Activated CD4-positive, alpha-beta T cell treated with anti-CD3 and anti-CD28 coated beads, Interleukin-10, Interleukin-2, amounts not matched to agents 100 ng/mL and 50 ng/mL, durations not matched to agents 16 hours and 8 hours (primary cell): ENCODE results near the gene CGB1.
A peak's percentile ranks its signal among the peaks of the same experiment; 100 is the strongest.

Source experiments
- DNase-seq: peaks from one replicate; pipeline ENCODE4 v3.0.0-alpha.2; 2020

CGB1 gene

GRCh38 chr19:49036815-49037214 is at the start of gene CGB1:
TSS of gene CGB1 (minus strand) at chr19:49036895. CDS start at chr19:49036711, 184 bp downstream.
- DNase-seq = peak; percentile 79

- no peak for DNase-seq
Observed at GRCh38 chr19:49086296-49086695, 49.6 kb upstream of the CGB1 start.

GRCh38 chr19:49085868-49086232 is 49.2 kb upstream of the CGB1 start:
- DNase-seq = no peak

- DNase-seq = peak; percentile 100
Observed at GRCh38 chr19:49085020-49085867, 48.5 kb upstream of the CGB1 start, which contains the start of gene SNRNP70. TSS of gene SNRNP70 (plus strand) at chr19:49085451. CDS start at chr19:49086415, 964 bp downstream.

GRCh38 chr19:49084206-49085019 is 47.7 kb upstream of the CGB1 start:
- DNase-seq = no peak

GRCh38 chr19:49081273-49081672 is 44.6 kb upstream of the CGB1 start:
- DNase-seq = no peak

- DNase-seq = no peak
Observed at GRCh38 chr19:49080392-49080791, 43.7 kb upstream of the CGB1 start.

- DNase-seq = peak; percentile 30
Observed at GRCh38 chr19:49074869-49075268, 38.2 kb upstream of the CGB1 start.

GRCh38 chr19:49073514-49074378 is 37.1 kb upstream of the CGB1 start:
- DNase-seq = no peak

- no peak for DNase-seq
Observed at GRCh38 chr19:49071860-49072547, 35.3 kb upstream of the CGB1 start.

- no peak for DNase-seq
Observed at GRCh38 chr19:49070416-49070815, 33.7 kb upstream of the CGB1 start.

GRCh38 chr19:49069026-49069425 is 32.3 kb upstream of the CGB1 start:
- no peak for DNase-seq

GRCh38 chr19:49067554-49067953 is 30.9 kb upstream of the CGB1 start:
- DNase-seq = no peak

- no peak for DNase-seq
Observed at GRCh38 chr19:49065905-49066512, 29.3 kb upstream of the CGB1 start.

GRCh38 chr19:49064768-49065611 is 28.3 kb upstream of the CGB1 start, which contains the start of gene NTF4:
TSS of gene NTF4 (minus strand) at chr19:49064818. CDS start at chr19:49061997, 2,821 bp downstream.
- no peak for DNase-seq

GRCh38 chr19:49064029-49064629 is 27.4 kb upstream of the CGB1 start:
- DNase-seq = no peak

- no peak for DNase-seq
Observed at GRCh38 chr19:49061445-49061844, 24.8 kb upstream of the CGB1 start.

GRCh38 chr19:49061000-49061399 is 24.3 kb upstream of the CGB1 start:
- DNase-seq = no peak

GRCh38 chr19:49059053-49059452 is 22.4 kb upstream of the CGB1 start:
- DNase-seq = no peak

- DNase-seq = peak; percentile 32
Observed at GRCh38 chr19:49058562-49058961, 21.9 kb upstream of the CGB1 start.
